HG03135 (cell line): ENCODE data around the gene LAMA3.

ENCODE experiments used
- ATAC-seq: cut with Tn5 transposase; IDR thresholded peaks from one replicate; pipeline ENCODE4 v1.9.1; 2021; ENCODE audit warnings: mild to moderate bottlenecking, moderate library complexity; ENCODE audit not compliant: unreplicated experiment

LAMA3 gene

DNA sequence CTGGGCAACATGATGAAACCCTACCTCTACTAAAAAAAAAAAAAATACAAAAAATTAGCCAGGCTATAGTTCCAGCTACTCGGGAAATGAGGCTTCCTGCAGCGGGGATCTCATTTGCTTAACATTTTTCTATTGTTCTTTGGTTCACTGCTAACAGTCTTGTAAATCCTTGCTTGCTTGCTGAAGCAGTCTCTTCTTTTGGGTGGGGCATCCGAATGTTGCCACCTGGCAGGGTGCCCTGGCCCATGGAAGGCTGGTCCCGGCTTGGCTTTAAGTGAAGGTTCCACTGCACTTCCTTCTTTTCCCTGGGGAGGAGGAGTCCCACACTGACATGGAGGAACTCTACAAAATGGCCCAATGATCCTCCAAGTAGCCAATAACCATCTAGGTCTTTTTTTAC lies 20.5 kb upstream of the LAMA3 start:
- ATAC-seq = no peak

DNA sequence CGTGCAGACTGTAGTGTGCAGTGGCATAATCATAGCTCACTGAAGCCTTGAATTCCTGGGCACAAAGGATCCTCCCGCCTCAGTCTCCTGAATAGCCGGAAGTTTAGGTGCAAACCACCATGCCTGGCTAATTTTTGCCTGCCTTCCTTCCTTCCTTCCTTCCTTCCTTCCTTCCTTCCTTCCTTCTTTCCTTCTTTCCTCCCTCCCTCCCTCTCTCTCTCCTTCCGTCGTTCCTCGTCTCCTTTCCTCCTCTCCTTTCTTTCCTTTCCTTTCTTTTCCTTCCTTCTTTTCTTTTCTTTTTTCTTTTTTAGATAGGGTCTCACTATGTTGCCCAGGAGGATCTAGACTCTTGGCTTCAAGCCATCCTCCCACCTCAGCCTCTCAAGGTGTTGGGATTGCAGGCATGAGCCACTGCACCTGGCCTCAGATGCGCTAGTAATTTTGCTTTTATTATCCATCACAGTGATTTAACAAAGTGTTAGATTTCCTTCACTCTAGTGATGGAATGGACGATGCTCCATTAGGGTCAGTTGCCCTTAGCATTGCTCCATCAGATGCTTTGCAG lies 20.0 kb upstream of the LAMA3 start:
- ATAC-seq = no peak

DNA sequence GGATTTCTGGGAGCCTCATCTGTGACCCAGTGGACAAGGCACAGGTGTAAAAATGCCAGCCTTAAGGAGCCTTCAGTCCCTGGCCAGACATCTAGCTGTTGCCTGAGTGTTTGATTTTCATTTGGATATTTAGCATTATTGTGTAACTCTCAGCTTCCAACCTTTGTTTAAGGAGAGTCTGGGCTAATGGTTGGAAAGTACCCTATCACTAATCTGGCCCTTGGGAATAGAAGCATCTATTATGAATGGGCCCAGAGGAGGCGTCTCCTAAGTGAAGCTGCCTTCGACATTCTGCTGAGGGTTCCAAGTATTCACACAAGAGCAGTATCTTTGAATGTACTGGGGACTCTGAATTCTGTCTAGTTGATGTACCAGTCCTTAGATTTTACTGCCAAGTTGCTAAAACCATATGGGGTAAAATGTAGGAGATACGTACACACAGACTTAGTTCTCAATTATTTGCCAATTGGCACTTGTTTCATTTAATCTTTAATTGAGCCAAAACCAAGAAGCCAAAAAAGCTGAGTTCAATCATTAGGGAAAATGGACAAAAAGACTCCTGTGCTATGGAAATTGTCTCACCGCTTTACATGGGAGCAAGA lies 19.3 kb upstream of the LAMA3 start:
- ATAC-seq = no peak

DNA sequence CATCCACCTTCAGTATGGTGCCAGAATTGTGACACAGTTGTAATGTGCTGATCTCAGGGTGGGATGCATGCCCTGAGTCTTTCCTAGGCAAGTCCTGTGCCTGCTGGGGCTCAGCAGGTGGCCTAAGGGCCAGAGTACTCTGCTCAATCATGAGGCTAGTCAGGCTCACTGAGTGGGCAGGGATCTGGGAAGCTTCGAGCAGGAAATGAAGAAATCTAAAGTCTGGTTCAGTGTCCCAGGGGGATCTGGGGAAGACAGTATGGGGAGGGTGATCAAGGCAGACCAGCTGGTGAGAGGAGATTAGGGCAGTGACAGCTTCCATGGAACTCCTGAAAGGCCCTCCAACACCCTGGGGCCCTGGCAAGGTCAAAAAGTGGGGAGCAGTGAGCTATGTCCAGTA lies 17.7 kb upstream of the LAMA3 start:
- ATAC-seq = no peak

DNA sequence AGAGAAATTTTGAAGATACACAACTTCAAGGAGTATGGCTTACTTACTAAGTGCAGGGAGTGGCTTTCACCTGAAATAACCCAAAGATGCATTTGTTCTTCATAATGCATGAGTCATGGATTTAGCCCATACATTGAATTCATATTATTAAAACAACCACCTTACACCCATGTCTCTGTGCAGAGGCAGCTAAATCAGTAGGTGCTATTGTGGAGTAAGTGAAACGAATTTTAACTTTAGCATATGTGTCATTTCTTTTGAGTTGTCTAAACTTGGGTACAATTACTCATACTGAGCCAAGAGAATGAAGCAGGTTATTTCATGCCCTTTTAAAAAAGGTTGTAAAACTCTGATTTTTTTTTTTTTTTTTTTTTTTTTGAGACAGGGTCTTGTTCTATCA lies 15.5 kb upstream of the LAMA3 start:
- no peak for ATAC-seq

DNA sequence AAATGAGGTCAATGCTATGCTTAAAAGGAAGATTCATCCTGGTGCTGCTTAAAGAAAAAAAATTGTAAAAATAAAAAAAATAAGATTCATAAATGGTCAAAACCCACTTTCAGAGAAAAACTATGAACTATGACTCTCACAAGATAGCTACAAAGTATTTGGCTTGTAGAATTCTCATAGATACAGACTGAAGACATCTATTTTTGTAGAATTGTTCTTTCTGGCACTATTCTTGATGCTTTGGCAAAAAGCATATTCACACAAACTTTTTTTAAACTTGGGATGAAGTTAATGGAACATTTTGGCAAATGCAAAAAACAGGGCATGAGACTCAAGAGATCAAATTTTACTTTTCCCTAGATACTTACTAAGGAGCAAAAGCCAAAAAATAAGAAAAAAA lies 14.0 kb upstream of the LAMA3 start:
- no peak for ATAC-seq

DNA sequence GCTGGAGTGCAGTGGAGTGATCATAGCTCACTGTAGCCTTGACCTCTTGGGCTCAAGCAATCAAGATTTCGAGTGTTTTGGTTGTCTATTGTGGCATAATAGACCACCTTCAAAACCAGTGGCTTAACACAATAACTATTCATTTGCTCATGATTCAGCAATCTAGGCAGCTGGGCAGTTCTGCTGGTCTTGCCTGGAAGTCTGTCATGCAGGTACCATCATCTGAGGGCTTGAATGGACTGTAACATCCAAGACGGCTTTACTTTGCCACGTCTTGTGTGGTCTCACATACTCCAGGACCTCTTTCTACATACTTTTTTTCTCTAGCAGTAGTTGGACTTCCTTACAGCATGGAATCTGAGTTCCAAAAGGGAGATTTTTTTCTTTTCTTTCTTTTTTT lies 13.4 kb upstream of the LAMA3 start:
- ATAC-seq = no peak

DNA sequence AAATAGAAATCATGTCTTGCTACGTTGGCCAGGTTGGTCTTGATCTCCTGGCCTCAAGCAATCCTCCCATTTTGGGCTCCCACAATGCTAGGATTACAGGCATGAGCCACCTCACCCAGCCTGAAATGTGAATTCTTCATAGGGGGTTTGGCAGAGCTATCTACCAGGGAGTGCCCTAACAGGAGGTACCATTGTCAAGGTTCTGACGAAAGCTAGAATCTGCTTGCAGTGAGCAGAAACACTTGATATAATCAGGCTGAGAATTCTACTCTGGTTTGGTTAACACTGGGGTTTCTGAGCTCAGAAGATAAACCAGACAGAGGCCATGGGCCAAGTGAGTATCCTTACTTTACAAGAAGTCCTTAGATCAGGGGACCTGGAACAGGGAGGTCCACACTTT lies 7.2 kb upstream of the LAMA3 start:
- ATAC-seq = peak; percentile 35

DNA sequence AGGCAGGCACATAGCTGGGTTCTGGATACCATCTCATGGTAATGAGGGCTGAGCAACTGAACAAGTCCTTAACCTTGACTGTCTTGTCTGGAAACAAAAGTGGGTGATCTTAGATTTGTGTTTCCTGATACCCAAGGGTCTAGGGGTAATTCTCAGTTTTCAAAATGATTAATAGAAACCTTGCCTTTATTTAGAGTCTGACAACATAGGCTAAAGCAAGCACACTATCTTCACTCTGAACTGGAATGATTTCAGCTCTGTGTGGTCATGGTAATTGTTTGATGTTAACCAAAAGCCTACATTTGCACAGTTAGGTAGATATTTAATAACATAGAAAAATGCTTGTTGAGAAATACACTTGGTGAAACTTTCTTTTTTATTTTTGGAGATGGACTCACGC lies 6.8 kb upstream of the LAMA3 start:
- ATAC-seq = peak; percentile 67

DNA sequence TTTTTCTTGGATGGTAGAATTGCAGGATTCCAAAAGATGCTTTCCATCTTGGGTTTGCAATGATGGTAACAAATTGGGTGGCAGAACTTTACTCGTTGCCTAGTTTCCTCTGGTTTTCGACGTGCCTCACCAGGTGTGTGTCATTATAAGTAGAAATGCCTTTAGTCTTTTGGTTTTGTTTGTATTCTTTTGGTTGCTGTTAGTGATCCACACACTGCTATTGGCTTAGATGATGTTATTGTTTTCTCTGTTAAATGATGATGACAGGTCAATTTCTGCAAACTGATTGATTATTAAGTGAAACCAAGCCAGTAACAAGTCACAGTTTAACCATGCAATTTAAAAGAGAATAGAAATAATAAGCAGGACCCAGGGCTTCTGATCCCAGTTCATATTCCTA lies 6.1 kb upstream of the LAMA3 start:
- no peak for ATAC-seq

DNA sequence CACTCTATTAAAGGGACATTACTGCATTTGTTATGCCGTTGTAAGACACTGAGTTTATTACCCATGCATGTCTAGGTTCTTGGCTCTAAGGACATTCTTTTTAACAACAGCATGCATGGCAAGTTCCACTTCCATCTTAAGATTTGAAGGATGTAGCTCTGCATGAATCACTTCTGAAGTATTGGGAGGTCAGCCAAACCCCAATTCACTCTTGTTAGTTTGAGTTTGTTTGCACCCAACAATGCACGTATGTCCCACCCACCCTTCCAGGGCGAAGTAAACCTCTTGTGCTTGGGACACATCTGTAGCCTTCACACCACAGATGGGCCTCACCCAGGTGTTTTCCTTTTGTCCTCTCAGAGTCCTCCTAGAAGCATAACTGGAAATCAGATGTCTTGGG lies 5.6 kb upstream of the LAMA3 start:
- ATAC-seq = no peak

DNA sequence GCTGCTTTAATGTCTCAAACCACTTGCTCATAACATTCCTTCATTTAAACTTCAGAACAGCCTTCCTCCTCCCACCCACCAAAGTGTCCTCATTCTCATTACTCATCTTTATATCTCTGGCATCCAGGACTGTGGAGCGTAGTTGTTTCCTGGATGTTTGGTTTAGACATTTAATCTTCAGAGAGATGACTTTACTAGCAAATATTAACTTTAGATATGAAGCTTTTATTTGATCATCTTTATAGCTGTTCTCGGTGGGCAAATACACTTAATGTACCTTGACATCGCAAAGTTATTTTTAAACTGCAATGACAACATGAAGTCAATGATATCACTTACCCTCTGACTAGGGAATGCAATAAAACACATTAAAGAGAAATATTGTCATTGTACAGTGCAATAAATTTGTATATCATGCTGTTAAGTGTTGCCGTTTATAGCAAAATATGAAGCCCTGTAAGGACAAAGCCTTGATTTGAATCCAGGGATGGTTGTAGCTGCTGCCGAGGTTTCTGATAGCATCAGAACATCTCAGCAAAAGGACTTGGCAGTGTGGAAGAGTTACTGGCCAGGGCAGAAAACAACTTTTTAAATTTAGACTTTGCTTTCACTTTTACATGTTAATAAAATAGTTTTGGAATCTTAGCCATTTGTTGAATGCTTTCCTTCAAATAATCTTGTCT lies 4.6 kb upstream of the LAMA3 start:
- ATAC-seq = no peak

DNA sequence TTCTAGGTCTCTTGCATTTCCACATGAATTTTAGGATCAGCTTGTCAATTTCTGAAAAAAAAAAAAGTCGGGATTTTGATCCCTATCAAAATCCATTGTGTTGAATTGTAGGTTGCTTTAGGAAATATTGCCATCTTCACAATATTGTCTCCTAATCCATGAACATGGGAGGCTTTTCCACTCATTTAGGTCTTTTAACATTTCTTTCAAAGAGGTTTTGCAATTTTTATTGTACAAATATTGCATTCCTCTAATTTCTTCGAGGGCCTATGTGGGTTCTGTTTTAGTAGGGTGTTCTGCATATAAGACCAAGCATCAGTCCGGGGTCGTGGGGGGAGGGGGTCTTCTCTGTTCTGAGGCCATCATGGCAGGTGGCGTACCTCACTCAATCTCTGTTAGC lies 725 bp upstream of the LAMA3 start:
- no peak for ATAC-seq

DNA sequence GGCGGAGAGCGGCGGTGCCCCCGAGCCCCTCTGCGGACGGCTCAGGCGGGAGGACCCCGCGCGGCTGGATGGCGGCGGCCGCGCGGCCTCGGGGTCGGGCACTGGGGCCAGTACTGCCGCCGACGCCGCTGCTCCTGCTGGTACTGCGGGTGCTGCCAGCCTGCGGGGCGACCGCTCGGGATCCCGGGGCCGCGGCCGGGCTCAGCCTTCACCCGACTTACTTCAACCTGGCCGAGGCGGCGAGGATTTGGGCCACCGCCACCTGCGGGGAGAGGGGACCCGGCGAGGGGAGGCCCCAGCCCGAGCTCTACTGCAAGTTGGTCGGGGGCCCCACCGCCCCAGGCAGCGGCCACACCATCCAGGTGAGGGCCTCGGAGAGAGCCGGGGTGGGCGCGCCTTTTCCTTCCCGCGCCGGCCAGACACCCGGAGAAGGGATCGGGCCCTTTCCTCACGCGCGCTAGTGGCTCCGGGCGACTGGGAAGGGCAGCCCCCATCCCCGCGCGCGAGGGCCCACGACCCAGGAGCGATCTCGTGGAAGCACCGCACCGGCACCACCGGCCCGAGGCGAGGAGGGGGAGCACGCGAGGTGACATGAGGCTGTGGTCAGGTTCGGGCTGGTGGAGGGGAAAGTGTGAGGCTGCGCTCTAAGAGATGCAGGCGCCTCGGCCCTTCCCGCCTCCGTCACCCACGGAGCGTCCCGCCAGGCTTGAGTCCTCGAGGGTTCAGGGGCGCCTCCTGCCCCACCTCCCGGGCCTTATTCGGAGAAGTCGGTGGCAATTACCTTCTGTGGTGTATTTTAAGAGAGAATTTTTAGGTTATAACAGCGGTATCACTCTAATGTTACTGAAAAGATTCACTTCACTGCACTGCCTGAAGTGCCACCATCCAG lies 607 bp downstream of the LAMA3 start:
- no peak for ATAC-seq

DNA sequence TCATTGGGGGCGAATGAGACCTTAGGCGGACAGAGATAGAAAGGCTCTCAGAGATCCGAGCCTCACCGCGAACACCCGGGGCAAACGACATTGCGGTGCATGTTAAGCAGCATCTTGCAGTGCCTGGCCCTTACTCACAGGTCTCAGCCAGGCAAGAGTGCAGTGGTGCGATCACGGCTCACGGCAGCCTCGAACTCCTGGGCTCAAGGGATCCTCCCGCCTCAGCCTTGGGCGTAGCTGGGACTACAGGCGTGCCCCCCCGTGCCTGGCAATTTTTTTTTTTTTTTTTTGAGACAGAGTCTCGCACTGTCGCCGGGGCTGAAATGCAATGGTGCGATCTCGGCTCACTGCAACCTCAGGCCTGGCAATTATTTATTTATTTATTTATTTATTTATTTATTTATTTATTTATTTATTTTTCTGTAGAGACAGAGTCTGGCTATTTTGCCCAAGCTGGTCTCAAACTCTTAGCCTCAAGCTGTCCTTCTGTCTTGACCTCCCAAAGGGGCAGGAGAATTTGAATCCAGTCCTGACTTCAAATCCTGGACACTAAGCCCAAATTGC lies 1.3 kb downstream of the LAMA3 start:
- no peak for ATAC-seq

DNA sequence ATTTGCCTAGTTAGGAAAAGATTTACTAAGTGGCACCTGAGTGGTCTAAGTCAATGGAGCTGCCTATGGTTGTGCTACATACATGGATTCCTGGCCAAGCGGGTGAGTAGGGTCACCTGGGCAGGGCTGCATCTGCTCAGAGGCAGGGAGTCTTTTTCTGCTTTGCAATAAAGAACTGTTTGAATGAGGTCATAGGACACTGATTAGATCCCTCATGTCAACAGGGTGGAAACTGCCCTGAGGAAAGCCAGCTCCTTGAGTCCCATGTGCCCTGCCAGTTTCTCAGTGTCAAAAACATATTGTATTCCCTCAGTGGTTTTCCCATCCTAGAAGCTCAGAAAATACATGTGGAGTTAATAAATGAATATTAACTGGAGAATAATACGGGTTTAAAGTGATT lies 4.6 kb downstream of the LAMA3 start:
- no peak for ATAC-seq

DNA sequence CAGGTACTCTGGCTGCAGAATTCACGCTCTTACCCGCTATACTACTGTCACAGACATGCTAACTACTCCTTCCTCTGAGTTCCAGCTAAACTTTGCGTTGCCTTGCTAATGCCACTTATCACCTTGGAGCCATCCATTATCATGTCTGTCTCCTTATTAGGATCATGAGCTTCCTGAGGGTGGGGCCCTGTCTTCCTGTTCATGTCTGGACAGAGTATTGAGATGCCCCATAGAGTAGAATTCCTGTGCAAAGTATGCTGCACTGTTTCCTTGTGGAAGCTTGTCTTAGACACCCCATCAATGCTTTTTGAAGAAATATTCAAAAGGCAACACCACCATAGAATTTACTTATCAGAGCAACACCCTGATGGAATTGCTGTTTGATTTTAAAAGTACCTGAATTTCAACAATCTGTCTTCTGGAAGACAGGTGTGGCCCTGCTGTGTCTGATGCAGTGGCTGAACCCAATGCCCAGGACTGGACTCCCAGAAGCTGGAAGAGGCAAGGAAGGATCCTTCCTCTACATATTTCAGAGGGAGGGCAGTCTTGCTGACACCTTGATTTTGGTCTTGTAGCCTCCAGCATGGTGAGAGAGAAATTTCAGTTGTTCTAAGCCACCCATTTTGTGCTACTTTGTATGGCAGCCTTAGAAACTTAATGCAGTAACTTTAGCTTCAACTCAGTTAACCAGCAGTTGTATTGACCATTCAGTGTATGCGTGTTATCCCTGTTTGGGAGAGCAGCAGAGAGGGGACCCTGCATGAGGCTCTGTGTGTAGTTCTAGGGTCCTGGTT lies 5.6 kb downstream of the LAMA3 start:
- no peak for ATAC-seq

DNA sequence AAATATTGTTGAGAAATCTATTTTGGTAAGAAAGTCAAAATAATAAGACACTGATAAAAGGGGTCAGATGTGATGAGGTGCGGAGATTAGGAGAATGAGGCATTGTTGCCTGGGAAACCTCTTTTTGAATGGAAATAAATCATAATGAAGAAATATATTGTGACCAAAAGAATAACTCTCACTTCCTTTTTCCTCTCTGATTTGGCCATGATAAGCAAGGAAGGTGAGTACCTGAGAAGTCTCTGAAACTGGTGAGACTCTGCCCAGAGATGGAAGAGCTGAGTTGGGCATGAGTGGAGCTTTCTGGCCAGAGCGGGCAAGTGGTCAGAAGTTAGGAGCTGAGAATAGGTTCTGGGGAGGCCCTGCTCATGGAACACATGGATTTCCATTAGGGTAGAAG lies 11.8 kb downstream of the LAMA3 start:
- no peak for ATAC-seq

DNA sequence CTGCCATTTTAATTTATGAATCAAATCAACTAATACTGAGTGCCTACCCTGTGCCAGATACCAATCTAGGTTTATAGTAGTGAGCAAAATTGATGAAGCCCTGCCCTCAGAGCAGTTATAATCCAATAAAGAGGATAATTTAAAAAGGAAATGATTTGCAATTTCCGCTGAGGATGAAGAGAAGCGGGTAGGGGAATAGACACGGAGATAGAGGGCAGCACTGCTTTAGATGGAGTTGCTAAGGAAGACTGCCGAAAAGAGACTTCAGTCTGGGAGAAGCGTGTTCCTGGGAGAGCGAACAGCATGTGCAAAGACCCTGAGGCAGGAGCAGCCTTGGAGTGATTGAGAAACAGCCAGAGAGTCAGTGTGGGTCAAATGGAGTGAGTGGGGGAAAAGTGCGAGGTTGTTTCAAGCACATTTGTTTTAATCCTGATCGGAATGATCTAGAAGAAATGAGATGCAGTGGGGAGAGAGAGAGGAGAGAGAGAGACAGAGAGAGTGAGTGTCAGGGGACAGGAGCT lies 12.4 kb downstream of the LAMA3 start:
- no peak for ATAC-seq

DNA sequence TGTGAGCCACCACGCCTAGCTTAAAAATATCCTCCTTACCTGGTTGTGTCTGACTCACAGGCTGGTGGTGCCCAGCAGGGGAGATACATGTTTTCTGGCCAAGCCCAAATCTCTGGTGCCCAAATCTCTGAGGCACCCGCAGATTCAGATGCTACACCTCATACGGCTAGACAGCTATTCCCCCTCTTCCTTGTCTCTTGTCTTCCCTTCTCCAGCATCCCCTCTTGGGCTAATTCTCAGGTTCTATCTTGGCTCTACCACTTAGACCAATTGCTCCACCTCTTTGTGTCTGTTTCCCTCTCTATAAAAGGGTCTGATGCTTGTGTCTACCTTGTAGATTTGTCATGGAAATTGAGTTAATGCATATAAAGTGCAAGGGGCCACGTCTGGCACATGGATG lies 13.4 kb downstream of the LAMA3 start:
- no peak for ATAC-seq
